GM18519 (cell line): ENCODE results near the gene RPL22.

Experiments used
- ATAC-seq: cut with Tn5 transposase; IDR thresholded peaks from one replicate; pipeline ENCODE4 v1.9.1; 2021; ENCODE audit warnings: mild to moderate bottlenecking, moderate library complexity; ENCODE audit not compliant: unreplicated experiment, low FRiP score

Gene RPL22

DNA sequence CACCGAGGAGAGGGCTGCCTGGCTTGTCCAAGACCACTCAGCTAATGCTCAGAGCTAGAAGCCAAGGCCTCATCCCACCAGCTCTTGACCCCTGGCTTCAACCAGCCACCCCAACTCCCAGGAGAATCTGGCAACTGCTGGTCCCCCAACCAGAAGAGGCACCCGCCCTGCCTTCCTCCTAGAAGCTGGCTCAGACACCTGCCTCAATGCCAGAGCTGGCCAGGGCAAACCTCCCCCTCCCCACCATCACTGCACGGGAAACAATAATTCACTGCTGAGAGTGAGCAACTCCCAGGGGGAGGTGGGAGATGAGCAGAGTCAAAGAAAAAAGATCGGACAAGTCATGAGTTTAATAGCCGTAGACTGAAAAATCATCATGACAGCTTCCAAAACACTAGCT is 22.6 kb downstream of the RPL22 start:
- ATAC-seq, result no peak

- ATAC-seq, result no peak
Measured at GRCh38 chr1:6175411-6175828, 24.0 kb downstream of the RPL22 start.

DNA sequence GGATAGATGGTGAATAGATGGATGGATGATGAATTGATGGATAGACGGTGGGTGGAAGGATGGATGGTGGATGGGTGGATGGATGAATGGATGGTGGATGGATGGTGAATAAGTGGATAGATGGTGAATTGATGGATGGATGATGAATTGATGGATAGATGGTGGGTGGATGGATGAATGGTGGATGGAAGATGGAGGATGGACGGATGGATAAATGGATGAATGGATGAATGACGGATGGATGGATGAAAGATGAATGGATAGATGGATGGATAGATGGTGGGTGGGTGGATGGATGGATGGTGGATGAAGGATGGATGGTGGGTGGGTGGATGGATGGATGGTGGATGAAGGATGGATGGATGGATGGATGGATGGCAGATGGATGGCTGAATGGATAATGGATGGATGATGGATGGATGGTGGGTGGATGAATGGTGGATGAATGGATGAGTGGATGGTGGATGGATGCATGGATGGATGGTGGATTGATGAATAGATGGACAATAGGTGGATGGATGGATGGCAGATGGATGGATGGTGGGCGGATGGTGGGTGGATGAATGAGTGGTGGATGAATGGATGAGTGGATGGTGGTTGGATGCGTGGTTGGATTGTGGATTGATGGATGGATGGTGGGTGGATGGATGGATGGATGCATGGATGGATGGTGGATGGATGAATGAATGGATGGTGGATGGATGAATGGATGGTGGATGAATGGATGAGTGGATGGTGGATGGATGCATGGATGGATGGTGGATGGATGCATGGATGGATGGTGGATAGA is 24.6 kb downstream of the RPL22 start:
- ATAC-seq, result no peak

- no peak for ATAC-seq
Measured at GRCh38 chr1:6172549-6172948, 26.8 kb downstream of the RPL22 start.

- ATAC-seq, result no peak
Measured at GRCh38 chr1:6171548-6172124, 27.8 kb downstream of the RPL22 start.

DNA sequence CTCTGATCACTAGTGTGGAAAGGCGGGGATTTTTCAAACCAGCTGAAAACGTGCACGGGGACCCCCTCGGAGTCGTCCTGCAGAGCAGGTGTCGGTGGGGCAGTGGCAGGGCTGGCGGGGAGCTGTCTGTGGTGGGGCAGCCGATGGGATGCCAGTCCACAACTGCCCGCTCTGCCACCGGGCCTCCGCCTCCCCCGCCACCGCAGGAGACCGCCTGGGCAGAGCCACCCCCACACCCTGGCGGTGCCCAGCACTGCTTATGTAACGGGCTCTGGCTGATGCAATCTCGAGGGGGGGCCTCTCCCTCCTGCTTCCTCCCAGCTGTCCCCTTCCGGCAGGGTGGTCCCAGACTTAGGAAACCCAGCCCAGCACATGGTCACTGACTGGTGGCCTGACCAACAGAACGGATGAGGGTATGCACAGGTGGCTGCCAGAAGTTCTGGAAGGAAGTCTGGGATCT is 28.6 kb downstream of the RPL22 start:
- ATAC-seq, result no peak

GRCh38 chr1:6170116-6170741 is 29.2 kb downstream of the RPL22 start:
- no peak for ATAC-seq

GRCh38 chr1:6168947-6169586 is 30.3 kb downstream of the RPL22 start:
- ATAC-seq, result no peak

DNA sequence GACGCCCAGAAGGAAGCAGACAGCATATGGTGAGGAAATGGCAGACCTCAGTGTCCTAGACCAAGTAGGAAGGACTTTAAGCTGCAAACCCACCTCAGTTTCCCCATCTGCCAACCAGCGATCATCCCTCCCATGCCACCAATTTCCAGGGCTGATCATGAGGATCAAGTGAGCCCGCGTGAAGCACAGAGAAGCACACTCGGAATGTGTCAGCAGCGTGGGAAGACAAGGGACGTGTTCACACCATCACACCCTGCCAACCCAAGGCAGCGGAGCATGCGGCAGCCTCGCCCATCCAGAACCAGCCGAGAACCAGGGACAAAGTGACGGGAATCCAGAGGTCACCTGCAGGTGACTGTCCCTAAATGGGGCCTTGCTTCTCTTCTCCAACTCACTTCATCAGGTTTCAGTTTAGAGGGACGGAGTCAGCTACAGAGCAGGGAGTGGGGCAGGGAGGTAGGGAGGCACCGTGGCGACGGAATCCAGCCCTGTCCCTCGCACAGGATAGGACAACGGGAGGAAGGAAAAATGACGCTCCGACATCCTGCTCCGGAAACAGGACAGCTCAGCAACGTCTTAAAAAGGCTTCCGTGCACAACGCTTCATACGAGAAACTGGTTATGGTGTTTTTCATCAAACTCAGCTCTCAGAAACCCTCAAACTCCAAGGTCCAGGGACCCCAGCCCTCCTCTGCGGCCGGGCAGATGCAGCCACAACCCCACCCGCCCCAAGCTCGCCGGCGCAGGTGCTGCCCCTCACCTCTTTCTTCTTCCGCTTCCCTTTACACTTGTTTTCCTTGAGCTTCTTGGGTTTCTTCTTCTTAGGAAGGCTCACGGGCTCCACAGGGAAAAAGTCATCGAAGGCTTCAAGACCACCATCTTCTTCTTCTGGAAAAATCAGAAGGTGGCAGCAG is 31.7 kb downstream of the RPL22 start:
- ATAC-seq, result no peak

GRCh38 chr1:6166655-6167390 is 32.6 kb downstream of the RPL22 start:
- no peak for ATAC-seq

- no peak for ATAC-seq
Measured at GRCh38 chr1:6166221-6166620, 33.2 kb downstream of the RPL22 start.

DNA sequence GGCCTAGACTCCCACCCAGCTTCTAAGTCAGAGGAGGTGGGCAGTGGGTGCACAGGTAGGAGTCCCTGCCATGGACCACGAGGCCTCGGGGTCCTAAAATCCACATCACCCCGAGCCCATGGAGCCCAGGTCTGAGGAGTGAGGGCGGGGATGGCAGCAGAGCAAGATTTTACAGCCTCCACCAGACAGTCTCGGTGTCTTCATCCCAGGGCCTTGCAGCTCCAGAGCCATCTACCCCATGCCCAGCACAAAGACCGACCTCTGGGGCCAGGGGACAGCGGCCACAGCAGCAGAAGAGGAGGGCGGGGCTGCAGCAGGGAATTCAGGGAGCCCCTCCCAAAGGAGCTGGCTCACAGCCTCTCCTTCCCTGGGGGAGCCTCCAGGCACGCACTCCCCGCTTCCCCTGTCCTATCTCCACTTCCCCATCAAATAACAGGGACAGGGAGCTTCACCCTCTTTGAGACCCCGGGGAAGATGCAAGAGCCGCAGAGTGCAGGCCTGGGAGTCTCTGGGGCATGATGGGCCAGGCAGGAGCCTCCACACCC is 33.9 kb downstream of the RPL22 start:
- ATAC-seq, result no peak

- no peak for ATAC-seq
Measured at GRCh38 chr1:6165027-6165426, 34.4 kb downstream of the RPL22 start.

DNA sequence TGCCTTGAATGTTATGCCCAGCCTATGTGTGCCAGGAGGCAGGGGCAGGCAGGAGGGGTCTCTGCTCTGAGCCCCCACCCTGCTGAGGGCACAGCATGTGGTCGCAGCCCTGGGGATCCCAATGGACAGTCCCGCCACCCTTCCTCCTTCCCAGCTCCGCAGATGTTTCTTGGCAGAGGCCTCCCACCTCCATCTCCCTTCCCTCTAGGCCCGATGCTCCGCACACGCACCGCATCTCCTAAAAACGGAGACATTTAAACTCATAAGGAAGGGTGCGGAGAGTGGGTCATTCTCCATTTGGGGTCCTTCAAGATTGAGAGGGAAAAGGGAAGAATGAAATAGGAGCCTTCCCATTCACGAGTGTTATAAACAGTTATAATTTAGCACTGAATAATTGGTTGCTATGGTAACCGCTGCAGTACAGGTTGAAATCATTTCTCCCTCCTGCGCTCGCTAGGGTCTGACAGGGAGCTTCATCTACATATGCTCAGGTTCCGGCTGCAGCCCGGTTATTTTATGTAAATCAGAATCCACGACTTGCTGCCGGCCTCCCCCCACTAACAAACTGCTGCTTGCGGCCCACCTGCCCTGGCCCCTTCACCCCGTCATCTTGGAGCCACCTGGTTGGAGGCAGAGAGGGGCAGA is 35.3 kb downstream of the RPL22 start:
- ATAC-seq, result no peak

DNA sequence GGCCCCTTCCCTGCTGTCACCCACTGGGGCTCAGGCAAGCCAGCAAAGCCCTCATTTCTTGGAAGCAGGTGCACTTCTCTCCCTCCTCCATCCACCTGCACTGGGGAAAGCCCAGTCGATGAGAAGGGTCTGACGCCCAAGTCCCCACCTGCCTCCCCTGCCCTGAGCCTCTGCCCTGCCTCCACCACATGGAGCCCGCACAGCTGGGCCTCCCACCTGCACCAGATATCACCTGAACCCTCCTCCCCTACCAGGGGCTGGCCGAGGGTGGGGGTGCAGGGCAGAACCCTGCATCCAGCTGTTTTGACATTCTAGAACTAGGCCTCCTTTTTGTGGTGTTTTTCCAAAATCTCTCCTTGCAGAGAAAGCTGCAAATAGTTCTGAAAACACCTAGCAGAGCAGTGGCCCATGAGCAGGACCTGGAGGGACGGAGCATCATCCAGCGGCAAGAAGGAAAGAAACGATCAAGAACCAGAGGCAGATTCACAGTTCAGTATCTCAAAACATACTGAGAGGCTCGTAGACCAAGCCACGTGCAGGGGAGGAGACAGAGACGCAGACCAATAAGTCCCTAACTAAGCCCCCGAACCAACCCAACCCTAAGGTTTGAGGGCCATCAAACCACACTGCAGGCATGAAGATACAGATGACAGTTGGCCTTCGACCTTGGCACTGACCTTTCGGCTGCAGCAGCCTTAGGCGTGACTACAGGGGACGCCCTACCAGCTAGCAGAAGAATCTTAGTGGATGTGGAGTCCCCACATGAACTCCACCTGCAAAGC is 36.0 kb downstream of the RPL22 start:
- ATAC-seq, result no peak

DNA sequence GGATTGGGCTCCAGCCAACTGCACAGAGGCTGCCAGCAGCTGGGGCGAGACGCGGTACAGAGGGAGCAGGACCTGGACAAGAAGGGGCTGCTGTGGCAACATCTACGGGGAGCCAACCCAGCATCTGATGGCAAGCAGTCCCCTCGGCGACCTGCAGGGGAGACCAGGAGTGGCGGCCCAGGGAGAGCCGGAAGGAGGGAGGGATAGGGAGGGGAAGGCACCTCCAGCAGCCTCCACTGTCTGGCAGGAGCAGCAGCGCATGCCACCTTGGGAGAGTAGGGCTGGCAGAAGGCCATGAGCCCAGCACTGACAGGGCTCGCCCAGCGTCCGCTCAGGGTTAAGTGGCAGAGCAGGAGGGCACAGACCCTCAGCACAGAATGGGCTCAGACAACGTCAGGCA is 36.6 kb downstream of the RPL22 start:
- ATAC-seq, result no peak

GRCh38 chr1:6162341-6162740 is 37.1 kb downstream of the RPL22 start:
- ATAC-seq, result no peak

- no peak for ATAC-seq
Measured at GRCh38 chr1:6158181-6158580, 41.2 kb downstream of the RPL22 start.
